Smooth muscle cell (in vitro differentiated cells): Measurements from ENCODE around the gene C7orf33. TPM values are rescaled to one million over a fixed set of nuclear protein-coding genes. Genes with fewer than 3 reads are reported as not detected.

ENCODE experiments used
- DNase-seq: peaks from one replicate; lab custom pipeline; 2025; ENCODE audit not compliant: unreplicated experiment; lab: John Stamatoyannopoulos, UW
- H2AFZ ChIP-seq: fragments of 200-600 bp; sonication (generic); 2 replicates; pipeline ENCODE4 v1.6.0; 2016; ENCODE audit warnings: antibody characterized with exemption, low read depth, mild to moderate bottlenecking
- H3F3A ChIP-seq: fragments of 200-600 bp; sonication (generic); 2 replicates; pipeline ENCODE4 v1.6.0; 2017; ENCODE audit warnings: antibody characterized with exemption, low read depth
- H3K27ac ChIP-seq: fragments of 200-600 bp; sonication (generic); 2 replicates; pipeline ENCODE4 v1.5.1; 2016; ENCODE audit warnings: low read depth, mild to moderate bottlenecking
- H3K27me3 ChIP-seq: fragments of 200-600 bp; sonication (generic); 2 replicates; pipeline ENCODE4 v1.6.1; 2016; ENCODE audit warnings: low read depth, mild to moderate bottlenecking
- H3K36me3 ChIP-seq: fragments of 200-600 bp; sonication (generic); 2 replicates; pipeline ENCODE4 v1.5.1; 2016; ENCODE audit warnings: low read depth
- H3K4me1 ChIP-seq: fragments of 200-600 bp; sonication (generic); 2 replicates; pipeline ENCODE4 v1.5.1; 2016; ENCODE audit warnings: low read depth
- H3K4me2 ChIP-seq: fragments of 200-600 bp; sonication (generic); 2 replicates; pipeline ENCODE4 v1.6.0; 2016; ENCODE audit warnings: mild to moderate bottlenecking
- H3K4me3 ChIP-seq: fragments of 200-600 bp; sonication (generic); 2 replicates; pipeline ENCODE4 v1.5.1; 2016; ENCODE audit warnings: mild to moderate bottlenecking
- H3K79me2 ChIP-seq: fragments of 200-600 bp; sonication (generic); 2 replicates; pipeline ENCODE4 v1.6.0; 2016; ENCODE audit warnings: low read depth, mild to moderate bottlenecking
- H3K9ac ChIP-seq: fragments of 200-600 bp; sonication (generic); 2 replicates; pipeline ENCODE4 v1.6.0; 2016; ENCODE audit warnings: low read depth
- H3K9me3 ChIP-seq: fragments of 200-600 bp; sonication (generic); replicated peaks from 2 replicates; pipeline ENCODE4 v1.5.1; 2016; ENCODE audit warnings: low read depth
- H4K20me1 ChIP-seq: fragments of 200-600 bp; sonication (generic); 2 replicates; pipeline ENCODE4 v1.6.0; 2016; ENCODE audit warnings: low read depth
- CTCF ChIP-seq: fragments of 200-600 bp; sonication (generic); IDR thresholded peaks from 2 replicates; pipeline ENCODE4 v1.5.1; 2017; ENCODE audit warnings: borderline replicate concordance, mild to moderate bottlenecking, antibody characterized with exemption; ENCODE audit not compliant: insufficient read depth, poor library complexity, severe bottlenecking
- WGBS: methylation state at CpG from one replicate; pipeline ENCODE4 v1.1.7; 2016; ENCODE audit warnings: low lambda C conversion rate; 5-methylcytosine and 5-hydroxymethylcytosine counted together
- polyA plus RNA-seq: library from polyadenylated mRNA; unstranded; fragments of >200 nt; fragmentation: Nextera tagmentation; extraction: Ambion mirVana; gene quantifications from 2 replicates; pipeline ENCODE4 v1.2.1, GENCODE V29; 2016
- total RNA-seq: library from RNA; depleted of rRNA; stranded (reverse); fragments of >200 nt; gene quantifications from 2 replicates; pipeline ENCODE4 v1.2.3, GENCODE V29; 2014

Gene C7orf33
- total and polyA plus RNA-seq, 2 experiments from 2014 or later, result not detected

- H4K20me1 ChIP-seq, result no peaks in the 10 kb centered on the region
- 8% methylated on average over 4 of the region's 4 CpGs for WGBS
Measured at GRCh38 chr7:148607151-148607661, 16.6 kb downstream of the C7orf33 start.

GRCh38 chr7:148609045-148609725, 18.6 kb downstream of the C7orf33 start:
- Histone ChIP-seq H2AFZ (peak overlapping the region; percentile 25), H3F3A (peaks cover 3% of the 10 kb centered on the region), H3K4me3 (no peak overlapping the region), H3K27ac (no peak overlapping the region), H3K79me2 (no peaks in the 10 kb centered on the region), H3K36me3 (no peaks in the 10 kb centered on the region), H3K4me2 (peak overlapping the region; percentile 15), H4K20me1 (no peaks in the 10 kb centered on the region), H3K27me3 (no peaks in the 10 kb centered on the region), H3K4me1 (peaks cover 13% of the 10 kb centered on the region), H3K9ac (no peak overlapping the region), H3K9me3 (no peaks in the 10 kb centered on the region)
- DNase-seq, result no peak
- no peak for TF ChIP-seq CTCF
- WGBS, result 74% methylated on average over 3 of the region's 3 CpGs

More at GRCh38 chr7:148607151-148607661, 16.6 kb downstream of the C7orf33 start:
- H3K4me2 ChIP-seq, result no peak overlapping the region
- no peak for DNase-seq
- peaks cover 13% of the 10 kb centered on the region for H3K4me1 ChIP-seq
- no peaks in the 10 kb centered on the region for H3K27me3 ChIP-seq
- H3K9ac ChIP-seq, result no peak overlapping the region
- peaks cover 3% of the 10 kb centered on the region for H3F3A ChIP-seq
- H3K9me3 ChIP-seq, result no peaks in the 10 kb centered on the region
- no peaks in the 10 kb centered on the region for H3K36me3 ChIP-seq
- H2AFZ ChIP-seq, result no peak overlapping the region
- TF ChIP-seq CTCF, result no peak
- no peaks in the 10 kb centered on the region for H3K79me2 ChIP-seq
- H3K27ac ChIP-seq, result no peak overlapping the region
- H3K4me3 ChIP-seq, result no peak overlapping the region

GRCh38 chr7:148611692-148612091, 21.1 kb downstream of the C7orf33 start:
- no peak for TF ChIP-seq CTCF
- Histone ChIP-seq H3K27ac (no peak overlapping the region), H2AFZ (no peak overlapping the region), H3K36me3 (no peaks in the 10 kb centered on the region), H3F3A (peaks cover 3% of the 10 kb centered on the region), H3K9ac (no peak overlapping the region), H3K9me3 (no peaks in the 10 kb centered on the region), H3K4me2 (no peak overlapping the region), H3K4me1 (peaks cover 13% of the 10 kb centered on the region), H3K4me3 (no peak overlapping the region), H4K20me1 (no peaks in the 10 kb centered on the region), H3K79me2 (no peaks in the 10 kb centered on the region), H3K27me3 (no peaks in the 10 kb centered on the region)
- 55% methylated on average over 4 of the region's 4 CpGs for WGBS
- no peak for DNase-seq
